NCI-H2029 treated with DMSO at 0.1 percent for 48 hours (cell line): ENCODE measurements around the gene MANEA.

Source experiments
- DNase-seq: peaks from one replicate; lab custom pipeline; 2025; lab: John Stamatoyannopoulos, UW

Gene MANEA

DNA sequence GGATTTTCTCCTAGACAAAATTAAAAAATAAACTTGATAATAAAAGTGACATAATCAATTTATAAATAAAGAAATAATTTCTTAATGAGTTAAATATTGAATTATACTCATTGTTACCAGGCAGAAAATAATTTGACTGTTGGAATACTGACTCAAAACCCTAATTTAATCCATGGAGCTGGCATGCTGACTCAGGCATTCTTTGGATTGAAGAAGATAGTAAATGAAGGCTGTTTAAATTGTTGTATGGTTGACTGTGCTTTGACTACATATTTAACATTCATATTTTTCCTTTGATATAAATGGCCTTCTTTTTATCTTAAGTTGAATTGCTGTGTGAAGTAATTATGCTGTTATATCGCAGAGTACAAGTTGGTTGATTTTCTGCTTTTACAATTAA is 11.7 kb downstream of the MANEA start:
- no peak for DNase-seq

DNA sequence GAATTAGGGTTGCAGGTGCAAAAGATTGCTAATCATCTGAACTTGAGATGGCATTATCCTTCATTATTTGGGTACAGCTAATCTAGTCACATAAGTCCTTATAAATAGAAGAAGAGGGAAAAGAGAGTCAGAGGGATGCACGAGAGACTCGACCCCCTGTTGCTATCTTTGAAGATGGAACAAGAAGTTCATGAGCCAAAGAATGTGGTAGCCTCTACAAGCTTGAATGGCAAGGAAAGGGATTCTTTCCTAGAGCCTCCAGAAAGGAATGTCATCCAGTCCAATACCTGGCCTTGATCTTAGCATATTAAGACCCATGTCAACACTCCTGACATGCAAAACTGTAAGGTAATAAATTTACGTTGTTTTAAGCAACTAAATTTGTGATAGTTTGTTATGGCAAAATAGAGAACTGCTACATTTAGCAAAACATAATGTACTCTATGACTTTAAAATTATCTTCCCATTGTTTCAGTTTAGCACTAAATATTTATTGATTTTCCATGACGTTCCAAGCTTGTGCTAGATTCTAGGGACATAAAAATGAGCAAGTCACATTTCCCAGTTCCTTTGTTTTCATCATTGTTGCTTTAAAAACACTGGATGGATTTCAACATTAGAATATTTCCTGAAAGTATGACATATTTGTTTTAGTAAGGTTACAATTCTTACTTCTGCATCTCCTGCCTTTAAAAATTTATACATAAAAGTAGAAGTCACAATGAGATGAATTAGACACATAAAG is 12.7 kb downstream of the MANEA start:
- no peak for DNase-seq

DNA sequence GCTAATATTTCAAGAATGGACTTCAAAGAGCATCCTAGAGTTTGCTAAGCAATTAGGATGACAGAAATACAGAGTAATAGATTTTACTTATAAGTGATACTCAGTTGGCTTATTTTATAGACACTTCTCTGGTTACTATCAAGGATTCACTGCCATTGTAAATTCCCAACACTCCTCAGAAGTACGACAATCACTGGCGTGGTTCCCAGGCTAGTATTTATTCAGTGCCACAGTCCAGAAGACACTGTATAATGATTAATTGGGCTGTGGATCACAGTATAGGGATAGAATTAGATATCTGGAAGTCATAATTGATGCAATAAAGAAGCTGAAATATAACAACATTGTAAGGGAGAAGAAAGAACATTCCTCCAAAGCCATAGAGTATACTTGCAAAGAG is 15.7 kb downstream of the MANEA start:
- peak; percentile 74 for DNase-seq

DNA sequence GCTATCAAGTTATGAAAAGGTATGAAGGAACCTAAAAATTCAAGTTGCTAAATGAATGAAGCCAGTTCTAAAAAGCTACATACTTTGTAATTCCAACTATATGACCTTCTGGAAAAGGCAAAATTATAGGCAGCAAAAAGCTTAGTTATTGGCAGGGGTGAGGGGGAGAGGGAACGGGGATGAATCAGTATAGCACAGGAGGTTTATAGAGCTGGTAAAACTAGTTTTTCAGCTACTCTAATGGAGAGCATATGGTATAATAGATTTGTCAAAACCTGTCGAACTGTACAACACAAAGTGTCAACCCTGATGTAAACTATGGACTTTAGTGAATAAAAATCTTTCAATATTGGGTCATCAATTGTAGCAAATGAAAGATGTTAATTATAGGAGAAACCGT is 18.7 kb downstream of the MANEA start:
- DNase-seq, result no peak

DNA sequence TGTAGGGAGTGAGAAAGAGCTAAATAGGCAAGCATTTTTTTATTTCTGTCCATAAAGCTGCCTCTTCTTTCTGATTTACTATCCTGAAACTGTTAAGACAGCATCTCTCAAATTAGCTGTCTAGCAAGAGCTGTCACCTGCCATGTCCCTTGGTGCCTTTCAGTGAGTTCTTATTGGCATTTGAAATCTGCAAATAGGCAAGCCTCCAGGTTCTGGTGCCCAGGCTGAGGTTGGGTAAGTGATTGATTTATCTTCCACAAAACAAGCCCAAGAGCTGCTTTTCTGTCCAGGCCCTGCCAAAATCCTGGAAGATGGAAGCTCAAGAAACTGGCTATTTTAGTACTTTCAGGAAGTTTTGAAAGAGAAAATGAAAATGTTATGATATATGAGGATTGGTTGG is 22.4 kb downstream of the MANEA start:
- DNase-seq, result no peak

DNA sequence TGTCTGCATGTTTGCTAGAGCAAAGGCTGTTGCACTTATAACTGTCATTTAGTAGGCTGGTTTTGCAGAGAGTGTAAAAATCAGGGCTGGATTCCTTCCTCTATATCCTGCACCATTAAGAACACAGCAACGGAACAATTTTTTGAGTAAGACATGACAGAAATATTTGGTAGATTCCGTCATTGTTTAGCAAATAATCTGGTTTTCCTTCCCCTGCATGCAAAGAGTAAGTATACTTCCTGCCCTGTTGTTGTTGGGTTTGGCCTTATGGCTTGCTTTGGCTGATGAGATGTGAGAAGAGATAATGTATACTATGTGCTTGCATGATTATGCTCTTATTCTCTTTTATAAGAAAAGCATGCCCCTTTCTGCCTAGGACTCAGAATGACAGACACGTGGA is 23.8 kb downstream of the MANEA start:
- no peak for DNase-seq

DNA sequence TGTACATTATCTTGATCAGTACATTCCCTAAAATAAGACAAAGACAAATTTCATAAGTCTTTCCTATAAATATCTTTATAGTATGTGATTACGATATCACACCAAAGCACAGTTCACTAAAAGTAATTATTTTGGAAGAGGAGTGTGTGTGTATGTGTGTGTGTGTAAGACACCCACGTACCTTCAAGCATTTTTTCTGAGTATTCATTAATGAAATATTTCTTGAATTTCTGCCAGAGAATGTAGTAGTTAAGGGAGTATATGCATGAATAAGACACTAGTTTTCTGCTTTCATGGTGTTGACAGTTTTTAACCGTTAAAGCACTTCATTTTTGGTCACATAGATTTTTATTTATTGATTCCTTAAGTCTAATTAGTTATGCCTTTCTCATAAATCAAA is 36.8 kb downstream of the MANEA start:
- DNase-seq, result no peak

DNA sequence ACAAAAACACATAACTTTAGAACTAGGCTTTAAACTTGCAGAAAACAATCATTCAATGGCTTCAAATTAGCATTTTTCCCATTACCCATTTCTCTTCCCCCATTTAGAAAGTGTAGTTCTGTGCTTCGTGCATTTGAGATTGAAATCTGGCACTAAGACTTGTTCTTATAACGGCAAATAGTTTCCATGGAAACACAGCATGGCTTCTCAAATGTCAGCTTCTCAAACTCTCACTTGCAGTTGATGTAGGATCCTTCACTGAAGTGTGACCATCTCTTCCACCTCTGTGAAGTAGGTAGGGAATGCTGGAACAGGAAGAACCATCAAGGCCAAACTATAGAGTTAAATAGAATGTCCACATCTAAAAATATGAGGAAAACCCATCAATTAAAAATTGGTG is 52.2 kb downstream of the MANEA start:
- no peak for DNase-seq

DNA sequence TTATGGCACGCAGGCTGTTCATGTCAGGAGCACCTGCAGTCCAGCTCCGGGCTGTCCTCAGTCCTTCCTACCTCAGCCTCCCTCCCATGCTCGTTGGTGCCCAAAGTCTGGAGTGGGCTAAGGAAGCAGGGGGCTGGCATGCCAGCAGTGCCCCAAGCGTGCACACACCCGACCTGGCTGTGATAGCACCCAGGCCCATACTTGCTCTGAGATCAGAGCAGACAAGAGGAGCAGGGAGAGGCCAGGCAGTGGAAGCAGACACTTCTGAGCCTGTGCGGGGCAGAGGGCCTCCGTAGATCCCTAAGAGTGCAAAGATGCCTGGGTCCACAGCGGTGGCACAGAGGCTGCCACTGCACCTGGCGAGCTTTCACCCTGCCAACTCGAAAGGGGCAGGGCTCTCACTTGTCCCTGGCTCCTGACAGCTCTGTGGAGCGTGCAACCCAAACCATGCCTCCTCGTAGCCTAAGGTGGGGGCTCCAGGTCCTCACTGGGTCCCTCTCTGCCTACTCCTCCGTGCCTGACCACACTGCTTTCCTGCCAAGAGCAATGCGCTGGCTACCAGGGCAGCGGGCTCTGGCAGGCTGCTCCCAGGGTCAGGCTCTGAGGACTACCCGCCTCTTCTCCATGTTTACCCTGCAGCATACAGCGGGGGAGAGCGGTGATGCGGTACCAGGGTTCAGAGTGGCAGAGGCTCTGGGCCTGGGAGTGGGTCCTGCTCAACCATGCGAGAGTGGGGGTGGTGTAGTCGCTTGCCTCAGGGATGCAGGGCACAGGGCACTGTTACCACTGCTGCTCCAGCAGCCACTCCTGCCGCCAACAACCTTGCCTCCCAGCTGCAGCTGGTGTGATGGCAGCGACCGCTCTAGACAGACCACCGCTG is 59.5 kb downstream of the MANEA start:
- DNase-seq, result no peak

DNA sequence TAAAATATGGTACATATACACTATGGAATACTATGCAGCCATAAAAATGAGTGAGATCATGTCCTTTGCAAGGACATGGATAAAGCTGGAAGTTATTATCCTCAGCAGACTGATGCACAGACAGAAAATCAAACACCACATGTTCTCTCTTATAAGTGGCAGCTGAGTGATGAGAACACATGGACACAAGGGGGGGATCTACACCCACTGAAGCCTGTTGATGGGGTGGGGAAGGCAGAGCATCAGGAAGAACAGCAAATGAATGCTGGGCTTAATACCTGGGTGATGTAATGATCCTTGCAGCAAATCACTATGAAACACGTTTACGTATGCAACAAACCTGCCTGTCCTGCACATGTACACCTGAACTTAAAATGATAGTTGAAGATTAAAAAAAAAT is 71.3 kb downstream of the MANEA start:
- DNase-seq, result no peak

DNA sequence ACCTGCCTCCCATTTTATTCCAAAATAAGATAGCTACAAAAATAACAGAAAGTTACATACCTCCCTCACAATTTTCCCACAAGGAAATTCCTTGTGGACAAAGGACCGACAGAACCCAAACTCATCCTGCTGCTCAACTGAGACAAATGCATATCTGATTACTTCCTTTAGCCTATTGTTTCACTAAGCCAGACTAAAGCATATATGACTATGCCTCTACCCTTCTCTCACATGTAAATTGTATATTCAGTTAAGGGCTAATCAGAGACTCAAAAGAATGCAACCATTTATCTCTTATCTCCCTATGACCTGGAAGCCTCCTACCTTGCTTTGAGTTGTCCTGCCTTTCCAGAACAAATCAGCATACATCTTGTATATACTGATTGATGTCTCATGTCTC is 72.1 kb downstream of the MANEA start:
- no peak for DNase-seq

DNA sequence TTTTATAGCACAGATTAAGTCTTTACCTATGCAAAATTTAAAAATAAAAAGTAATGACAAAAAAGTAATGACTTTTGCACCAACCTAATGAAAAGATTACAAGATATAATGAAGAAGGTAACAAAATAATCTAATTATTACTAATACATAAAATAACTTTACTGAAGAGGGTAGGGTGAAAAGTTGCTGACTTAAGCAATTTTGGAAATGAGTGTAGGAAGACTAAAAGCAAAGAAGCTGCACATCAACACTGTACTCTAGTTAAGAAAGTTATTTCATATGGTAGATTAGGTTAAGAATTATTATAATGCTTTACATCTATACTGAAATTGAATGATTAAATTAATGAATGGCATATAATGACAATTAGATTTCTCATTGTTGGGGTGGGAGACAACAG is 76.8 kb downstream of the MANEA start:
- no peak for DNase-seq

DNA sequence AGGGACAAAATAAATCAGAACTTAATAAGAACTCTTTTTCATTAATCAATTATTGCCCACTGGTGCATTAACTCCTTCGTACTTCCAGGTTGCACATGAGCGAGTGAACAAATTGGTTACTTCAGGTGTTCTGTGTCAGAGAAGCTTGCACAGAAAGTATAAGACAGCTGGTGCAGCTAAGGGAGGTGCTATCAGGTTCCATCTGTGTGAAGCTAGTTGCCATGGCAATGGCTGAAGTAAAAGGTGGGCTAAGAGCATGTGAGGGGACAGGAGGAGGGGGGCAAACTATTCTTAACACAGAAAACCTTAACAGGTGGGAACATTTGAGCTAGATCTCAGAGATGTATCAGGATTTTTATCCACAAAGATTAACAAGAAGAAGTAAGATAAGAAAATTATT is 81.6 kb downstream of the MANEA start:
- DNase-seq, result no peak
